Suppressor macrophage treated with lipopolysaccharide for 4 hours (primary cell): Measurements from ENCODE around the gene ACP4.

Experiments
- DNase-seq: peaks from one replicate; pipeline ENCODE4 v3.0.0-alpha.2; 2020

The ACP4 gene

DNA sequence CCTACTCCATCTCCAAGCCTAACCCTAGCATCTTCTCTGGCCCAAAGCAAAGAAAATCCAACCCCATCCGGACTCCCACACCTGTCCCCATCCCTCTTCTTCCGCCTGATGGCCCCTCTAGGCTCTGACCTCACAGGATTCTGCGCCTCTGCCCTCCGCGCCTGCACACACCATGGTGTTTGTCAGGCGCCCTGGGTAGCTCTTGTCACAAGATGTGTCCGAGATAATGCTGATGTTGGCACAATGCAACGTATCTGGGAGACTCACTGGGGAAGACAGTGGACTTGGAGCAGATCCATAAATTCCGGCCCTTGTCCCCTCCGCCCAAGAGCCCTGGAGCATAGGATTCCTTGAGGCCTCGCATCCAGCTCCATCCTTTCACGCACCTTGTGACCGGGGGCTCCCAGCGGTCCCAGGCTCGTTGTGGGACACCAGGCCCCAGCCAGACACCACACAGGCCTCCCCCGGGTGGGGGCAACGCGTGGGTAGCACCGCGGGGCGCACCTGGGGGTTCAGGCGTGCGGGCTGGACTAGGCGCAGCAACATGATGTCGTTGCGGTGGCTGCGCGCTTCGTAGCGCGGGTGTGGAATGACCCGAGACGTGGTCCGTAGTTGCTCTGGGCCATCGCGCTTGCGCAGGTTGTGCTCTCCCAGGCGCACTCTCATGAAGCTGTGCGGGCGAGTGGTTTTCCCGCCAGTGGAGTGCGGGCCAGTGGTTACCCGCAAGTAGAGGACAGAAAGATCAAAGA is 36.5 kb downstream of the ACP4 start:
- no peak for DNase-seq

DNA sequence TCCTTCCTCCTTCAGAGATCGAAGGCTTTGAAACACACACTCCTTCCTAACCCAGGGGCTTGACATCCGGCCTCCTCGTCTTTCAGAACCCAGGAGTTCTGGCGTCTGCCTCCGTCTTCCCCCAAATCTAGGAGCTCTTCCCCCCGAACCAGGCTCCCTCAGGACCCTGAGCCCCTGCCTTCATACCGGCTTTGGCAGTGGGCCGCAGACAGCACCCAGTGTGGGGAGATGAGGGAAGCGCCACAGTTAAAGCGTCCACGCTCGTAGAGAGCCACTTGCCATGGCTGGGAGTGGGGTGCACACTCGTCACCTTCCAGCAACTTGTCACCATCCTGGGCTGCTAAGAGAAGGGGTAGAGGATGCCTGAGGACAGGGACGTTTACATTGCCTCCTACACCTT is 37.3 kb downstream of the ACP4 start:
- no peak for DNase-seq

DNA sequence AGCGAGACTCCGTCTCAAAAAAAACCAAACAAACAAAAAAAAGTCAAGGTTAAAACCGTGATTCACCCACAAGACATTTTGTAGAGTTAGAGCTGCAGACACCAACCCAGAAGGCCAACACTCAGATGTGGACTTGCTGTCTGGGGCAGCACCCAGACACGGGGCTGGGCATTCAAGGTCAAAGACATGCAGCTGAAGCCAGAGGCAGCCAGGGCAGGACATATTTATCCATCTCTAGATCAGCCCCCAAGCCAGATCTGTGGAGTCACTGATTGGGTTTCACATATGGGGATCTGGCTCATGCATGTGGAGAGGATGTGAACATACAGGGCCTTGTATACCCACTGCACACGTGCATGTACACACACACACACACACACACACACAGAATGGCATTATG is 39.6 kb downstream of the ACP4 start:
- no peak for DNase-seq

DNA sequence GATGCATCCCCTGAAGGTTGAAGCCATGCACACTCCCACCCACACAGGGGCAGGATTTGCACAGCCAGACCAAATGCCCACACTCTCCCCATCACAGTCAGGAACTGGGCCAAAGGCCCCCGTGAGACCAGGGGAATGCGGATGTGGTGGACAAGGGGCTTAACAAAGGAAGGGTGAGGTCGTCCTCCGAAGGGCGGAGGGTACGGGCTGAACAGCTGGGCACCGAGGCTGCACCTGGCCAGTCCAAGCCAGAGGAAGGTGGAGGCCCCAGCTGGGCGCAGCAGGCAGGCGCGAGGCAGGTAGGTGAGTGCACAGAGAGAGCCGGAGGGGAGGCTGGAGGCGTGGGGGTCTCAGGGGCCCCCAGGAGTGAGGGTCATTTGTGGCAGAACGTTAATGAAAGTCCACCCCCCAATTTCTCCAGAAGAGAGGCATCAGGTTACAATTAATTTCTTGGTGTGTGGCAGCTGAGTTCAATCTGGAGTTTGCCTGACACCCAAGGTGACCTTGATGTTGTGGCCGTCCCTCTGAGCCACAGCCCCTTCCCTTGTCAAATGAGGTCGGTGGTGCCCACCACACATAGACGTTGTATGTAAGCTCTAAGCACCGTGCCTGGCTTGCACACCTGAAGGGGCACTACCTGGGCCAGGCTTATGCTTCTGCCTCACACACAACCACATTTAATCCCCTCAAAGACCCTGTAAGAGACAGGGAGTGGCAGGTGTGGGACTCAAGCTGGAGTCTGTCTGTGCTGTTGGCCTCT is 40.2 kb downstream of the ACP4 start:
- no peak for DNase-seq

DNA sequence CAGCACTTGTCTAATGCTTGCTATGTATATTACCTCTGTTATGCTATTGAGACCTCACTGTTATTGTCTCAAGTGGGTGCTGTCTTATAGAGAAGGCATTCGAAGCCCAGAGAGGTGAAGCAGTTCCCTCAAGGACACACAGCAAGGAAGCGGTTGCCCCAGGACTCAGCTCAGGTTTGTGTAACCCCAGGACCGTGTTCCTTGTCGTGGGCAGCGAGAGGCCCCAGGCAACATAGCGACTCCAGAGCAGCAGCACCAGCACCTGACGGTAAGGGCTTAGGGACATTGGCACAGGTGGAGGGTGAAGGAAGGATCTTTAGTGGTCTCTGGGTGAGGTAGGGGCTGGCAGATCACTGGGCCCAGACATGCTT is 40.8 kb downstream of the ACP4 start:
- DNase-seq: no peak

DNA sequence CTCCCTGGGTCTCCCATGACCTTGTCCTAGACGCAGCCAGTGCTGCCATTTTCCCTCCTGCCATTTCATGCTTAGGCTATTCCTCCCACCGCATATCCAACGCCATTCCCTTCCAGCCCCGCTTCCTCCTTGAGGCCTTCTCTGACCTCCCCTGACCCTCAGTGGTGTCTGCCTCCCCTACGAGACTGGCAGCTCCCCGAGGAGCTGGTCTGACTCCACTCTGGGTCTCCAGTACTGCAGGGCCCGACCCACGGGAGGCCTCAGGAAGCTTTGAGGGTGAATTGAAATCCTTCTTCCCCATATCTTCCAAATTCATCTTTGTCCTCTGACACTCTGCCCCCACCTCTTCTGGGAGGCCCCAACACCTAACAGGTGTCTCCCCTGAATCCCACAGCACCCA is 42.5 kb downstream of the ACP4 start:
- no peak for DNase-seq

DNA sequence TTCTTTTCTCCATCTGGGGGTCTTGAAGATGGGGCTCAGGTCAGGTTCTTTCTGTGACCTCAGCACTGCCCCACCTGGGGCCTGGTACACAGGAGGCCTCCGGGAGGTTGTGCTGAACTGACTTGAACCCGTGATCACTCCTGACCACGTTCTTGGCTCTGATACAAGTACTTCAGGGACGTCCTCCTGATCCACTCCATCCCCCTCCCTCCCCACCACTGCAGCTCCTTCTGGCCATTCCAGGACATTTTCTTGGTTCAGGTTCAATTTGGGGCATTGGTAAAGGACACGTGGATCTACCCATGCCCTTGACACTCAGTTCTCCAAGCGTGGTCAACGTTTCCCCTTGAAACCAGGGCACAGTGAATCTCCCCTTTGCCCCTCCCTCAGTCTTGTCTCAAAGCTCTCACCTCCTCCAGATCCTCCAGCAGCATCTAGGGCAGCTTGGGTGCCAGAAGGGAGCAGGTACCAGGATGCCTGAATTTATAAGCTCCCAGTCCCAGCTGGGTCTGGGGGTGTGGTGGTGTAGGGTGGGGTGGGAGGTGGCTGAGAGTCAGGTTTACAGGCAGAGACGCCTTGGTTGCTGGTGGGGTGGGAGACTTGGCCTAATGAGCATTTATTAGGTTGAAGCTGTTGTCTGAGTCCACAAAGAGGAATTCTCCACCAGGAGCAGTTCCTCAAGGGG is 43.0 kb downstream of the ACP4 start, which contains the start of gene KLK15:
Gene KLK15, minus strand, starts transcription at position 458 of the 685 bp plus-strand sequence. CDS start 2,082 bp downstream, outside the sequence.
- no peak for DNase-seq

DNA sequence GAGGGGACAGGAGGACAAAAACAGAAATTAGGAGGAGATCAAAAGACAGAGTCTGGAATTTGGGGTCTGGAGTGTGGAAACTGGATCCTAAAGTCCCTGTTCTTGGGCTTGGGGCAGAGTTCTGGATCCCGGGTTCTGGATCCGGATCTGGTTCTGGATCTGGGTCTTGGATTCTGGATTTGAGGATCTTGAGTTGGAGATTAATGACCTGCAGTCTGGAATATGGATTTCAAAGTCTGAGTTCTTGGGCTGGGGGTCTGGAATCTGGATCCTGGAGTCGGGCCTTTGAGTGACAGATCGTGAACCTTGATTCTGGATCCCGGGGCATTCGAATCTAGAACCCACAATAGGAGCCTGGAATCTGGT is 43.6 kb downstream of the ACP4 start:
- no peak for DNase-seq

DNA sequence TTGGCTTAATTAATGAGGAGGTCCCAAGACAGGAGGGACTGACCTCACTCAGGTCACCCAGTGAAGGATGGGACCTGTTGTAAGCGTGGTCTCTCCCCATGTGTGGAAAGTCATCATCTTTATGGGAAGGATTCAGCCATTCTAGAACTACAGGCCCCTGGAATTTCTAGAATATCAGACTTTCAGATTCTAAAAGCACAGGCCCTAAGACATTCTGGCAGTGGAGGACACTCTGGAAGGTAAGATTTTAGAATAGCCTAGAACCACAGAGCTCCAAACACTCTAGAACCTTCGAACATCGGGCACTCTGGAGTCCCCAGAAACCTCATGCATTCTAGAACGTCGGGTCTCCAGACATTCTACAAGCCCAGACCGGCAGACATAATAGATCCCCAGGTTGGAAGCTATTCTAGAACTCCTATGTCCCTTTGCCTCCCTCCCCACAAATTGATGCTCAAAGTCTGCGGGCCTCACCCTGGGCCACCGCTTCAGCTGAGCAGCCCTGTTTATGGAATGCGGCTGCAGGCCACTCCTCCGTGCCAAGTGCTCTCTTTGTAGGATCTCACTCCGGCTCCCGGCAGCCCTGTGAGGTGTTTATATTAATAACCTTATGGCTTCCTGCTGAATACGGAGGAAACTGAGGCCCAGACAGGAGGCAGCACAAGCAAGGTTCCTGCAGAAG is 45.0 kb downstream of the ACP4 start:
- no peak for DNase-seq

DNA sequence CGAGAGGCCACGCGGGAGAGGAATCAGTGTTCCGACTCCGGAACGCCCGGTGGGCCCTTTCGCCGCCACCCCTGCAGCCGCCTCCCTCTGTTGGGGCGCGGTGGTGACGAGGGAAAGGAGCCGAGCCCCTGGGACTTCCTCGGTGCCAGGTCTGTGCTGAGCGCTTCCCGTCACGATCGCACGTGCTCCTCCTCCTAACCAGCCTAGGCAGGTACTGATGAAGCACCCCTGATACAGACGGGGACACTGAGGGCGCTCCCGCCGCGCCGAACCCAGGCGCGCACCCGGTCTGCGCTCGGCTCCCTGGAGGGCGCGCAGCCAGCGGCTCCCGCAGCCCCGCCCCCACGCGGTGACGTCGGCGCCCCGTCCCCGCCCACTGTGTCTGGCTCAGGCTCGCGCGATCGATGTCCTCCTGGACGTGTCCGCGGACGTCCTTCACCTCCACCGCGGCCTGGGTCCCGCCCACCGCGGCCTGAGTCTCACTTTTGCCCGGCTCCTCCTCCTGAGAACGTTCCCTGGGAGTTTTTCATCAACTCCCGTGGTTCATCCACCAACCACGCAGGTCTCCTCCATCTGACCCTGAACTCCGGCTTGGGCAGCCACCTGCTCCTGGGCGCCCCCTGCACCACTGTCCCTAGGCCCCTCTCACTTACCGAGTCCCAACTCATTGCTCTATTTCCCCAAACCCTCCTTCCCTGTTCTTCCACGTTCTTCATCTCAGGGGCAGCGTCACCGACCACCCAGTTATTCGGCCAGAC is 45.7 kb downstream of the ACP4 start:
- DNase-seq: peak; percentile 70

DNA sequence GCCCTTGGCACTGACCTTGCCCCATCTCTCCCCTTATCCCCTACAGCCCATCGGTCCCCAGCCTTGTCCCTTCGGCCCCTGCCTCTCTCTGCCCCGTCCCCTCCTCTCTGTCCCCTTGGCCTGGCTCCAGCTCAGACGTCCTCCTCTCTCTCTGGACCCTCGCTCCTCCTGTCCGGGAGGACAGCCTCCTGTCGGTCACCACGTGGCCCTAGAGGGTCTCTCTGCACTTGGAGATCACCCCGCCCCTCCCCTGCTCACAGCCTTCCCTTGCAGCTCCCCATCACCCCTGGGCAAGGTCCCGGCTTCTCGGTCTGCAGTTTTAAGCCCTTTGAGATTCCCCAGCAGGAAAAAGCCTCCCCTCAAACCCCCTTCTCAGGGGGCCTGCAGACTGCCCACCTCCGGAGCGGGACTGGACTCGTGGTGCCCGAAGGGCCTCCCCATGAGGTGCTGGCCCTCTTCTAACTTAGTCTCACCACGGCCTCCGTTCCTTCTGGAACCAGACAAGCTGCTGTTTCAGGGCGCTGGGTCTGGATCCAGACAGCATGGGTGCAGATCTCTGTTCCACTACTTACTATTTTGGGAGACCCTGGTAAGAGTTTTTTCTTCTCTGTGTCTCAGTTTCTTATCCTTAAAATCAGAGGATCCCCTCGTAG is 46.5 kb downstream of the ACP4 start:
- DNase-seq: no peak

DNA sequence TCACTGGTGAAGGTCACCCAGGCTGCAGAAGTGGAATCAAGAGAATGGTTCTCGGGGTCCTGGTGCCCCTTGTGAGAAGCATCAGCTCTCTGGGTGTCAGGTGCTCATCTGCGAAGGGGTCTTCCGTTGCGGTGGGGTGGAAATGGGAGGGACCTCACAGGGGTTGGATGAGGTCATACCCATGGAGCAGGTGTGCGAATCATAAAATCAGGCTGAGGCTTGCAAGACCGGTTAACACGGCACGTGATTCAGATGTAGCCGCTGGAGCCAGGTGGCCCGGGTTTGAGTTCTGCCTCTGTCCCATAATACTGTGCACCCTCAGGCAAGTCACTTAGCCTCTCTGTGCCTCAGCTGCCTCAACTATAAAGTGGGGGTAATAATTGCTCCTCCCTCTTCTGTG is 47.1 kb downstream of the ACP4 start:
- DNase-seq: no peak

DNA sequence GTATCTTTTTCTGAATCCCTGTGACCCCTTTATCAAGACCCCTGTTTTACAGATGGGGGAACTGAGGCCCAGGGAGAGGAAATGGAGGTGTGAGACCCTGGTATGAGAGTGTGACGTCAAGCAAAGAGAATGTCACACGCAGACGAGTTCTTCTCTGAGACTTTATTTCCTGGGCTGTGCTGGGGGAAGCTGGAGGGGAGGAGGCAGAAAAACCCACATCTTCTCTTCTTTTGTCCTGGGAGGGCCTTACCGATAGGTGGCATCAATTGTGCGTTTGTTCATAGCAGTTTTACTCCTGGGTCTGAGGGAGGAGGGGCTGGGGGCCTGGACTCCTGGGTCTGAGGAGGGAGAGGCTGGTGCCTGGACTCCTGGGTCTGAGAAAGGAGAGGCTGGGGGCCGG is 48.0 kb downstream of the ACP4 start:
- no peak for DNase-seq

DNA sequence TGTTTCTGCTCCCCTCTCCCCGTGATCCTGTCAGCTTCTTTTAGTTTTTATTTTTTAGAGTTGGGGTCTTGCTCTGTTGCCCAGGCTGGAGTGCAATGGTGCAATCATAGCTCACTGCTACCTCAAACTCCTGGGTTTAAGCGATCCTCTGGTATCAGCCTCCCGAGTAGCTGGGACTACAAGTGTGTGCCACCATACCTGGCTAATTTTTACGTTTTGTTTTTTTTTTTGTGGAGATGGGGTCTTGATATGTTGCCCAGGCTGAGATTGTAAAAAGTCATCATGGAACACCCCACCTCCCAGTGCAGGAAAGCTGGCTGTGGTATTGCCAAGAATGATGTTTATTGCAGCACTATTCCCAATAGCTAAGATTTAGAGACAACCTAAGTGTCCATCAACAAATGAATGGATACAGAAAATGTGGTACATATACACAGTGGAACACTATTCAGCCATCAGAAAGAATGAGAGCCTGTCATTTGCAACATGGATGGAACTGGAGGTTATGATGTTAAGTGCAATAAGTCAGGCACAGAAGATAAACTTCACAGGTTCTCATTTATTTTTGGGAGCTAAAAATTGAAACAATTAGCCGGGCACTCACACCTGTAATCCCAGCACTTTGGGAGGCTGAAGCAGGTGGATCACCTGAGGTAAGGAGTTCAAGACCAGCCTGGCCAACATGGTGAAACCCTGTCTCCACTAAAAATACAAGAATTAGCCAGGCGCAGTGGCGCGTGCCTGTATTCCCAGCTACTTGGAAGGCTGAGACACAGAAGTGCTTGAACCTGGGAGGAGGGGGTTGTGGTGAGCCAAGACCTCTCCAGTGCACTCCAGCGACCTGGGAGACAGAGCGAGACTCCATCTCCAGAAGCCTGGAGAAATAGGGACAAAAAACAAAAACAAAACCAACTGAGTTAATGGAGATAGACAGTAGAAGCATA is 49.8 kb downstream of the ACP4 start:
- DNase-seq: no peak

DNA sequence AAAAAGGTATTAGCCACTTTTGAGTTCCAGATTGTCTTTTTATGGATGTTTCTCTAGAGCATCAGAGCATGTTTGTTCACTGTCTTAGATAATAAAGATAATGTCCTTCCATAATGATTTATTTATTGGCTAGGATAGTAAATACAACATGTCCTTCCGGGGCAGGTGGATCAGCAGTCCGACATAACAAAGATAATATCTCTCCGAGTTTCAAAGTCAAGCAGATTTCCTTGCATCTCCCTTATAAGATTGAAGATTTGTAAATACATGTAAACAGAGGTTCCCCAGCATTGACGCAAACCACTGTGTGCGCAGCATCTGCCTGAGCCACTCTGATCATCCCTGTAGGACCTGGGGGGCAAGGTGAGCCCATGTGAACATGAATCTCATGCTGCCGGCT is 51.9 kb downstream of the ACP4 start:
- DNase-seq: no peak

DNA sequence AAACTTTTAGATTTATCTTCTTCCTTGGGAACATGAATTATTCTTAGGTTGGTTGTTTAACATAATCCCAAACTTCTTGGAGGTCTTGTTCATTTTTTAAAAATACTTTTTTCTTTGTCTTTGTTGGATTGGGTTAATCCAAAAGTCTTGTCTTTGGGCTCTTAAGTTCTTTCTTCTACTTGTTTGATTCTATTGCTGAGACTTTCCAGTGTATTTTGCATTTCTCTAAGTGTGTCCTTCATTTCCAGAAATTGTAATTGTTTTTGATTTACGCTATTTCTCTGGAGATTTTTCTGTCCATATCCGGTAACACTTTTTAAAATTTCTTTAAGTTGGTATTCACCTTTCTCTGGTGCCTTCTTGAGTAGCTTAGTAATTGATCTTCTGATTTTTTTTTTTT is 53.0 kb downstream of the ACP4 start:
- DNase-seq: no peak

DNA sequence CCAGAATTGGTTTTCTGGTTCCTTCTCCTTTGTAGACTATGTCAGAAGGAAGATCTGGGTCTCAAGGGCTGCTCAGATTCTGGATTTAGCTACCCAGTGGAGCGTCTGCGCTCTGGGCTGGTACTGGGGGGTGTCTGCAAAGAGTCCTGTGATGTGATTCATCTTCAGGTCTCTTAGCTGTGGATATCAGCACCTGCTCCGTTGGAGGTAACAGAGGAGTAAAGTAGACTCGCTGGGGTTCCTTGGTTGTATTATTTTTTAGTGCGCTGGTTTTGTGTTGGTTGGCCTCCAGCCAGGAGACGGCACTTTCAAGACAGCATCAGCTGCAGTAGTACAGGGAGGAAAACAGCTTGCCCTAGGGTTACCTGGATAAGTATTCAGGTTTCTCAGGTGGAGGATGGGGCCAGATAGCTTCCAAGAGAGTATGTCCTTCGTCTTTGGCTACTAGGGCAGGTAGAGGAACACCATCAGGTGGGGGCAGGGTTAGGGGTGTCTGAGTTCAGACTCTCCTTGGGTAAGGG is 53.5 kb downstream of the ACP4 start:
- DNase-seq: no peak

DNA sequence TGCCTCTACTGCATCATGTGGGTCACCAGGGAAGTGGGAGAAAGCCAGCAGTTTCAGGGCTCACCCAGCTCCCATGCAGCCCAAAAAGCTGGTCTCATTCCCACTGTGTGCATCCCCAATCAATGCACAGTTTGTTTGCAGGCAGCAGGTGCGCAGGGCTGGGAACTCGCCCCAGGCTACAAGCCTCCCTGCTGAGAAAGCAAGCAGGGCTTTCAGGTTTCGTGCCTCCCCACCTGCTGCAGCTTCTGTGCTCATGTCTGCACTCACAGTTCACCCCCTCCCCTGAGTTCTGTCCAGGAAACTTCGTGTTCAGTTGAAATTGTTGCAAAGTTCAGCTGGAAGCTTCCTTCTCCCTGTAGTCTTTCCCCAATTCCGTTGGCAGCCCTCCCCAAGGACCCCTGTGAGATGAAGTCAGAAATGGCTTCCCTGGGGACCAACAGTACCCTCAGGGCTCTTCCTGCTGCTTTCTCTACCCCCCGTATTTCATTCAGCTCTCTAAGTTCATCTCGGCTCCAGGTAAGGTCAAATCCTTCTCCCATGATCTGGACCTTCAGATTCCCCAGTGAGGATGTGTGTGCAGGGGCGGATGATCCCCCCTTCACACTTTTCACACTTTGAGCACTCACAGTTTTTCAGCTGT is 54.2 kb downstream of the ACP4 start:
- no peak for DNase-seq
